ENCODE measurements around the gene USP25. TPM values are rescaled to one million over a fixed set of nuclear protein-coding genes. Genes with fewer than 3 reads are reported as not detected.

USP25 gene
- total RNA-seq, 1 donor from 2014 or later, result 36.6 TPM

GRCh38 chr21:15823486-15824150, 93.8 kb downstream of the USP25 start:
- no peak for DNase-seq (ENCODE audit: low read depth)
- Histone ChIP-seq H3K27me3 (ENCODE audit: control insufficient read depth, insufficient read depth, low read length) (no peaks in the 10 kb centered on the region), H3K4me3 (ENCODE audit: low read depth, low read length) (no peak overlapping the region), H3K36me3 (ENCODE audit: control insufficient read depth, insufficient read depth, low read length) (peaks cover 1% of the 10 kb centered on the region)
- no peak for TF ChIP-seq CTCF (IDR thresholded peaks at IDR 0.05; ENCODE audit: insufficient read depth, low read length, poor library complexity, severe bottlenecking)

- Histone ChIP-seq H3K36me3 (ENCODE audit: control insufficient read depth, insufficient read depth, low read length) (peaks cover 1% of the 10 kb centered on the region), H3K4me3 (ENCODE audit: low read depth, low read length) (no peak overlapping the region), H3K27me3 (ENCODE audit: control insufficient read depth, insufficient read depth, low read length) (no peaks in the 10 kb centered on the region)
- TF ChIP-seq CTCF (IDR thresholded peaks at IDR 0.05; ENCODE audit: insufficient read depth, low read length, poor library complexity, severe bottlenecking), result no peak
- DNase-seq (ENCODE audit: low read depth), result no peak
Measured at GRCh38 chr21:15825700-15826099, 95.9 kb downstream of the USP25 start.

- peak; percentile 67 for TF ChIP-seq CTCF (IDR thresholded peaks at IDR 0.05; ENCODE audit: insufficient read depth, low read length, poor library complexity, severe bottlenecking)
- H3K27me3 ChIP-seq (ENCODE audit: control insufficient read depth, insufficient read depth, low read length), result no peaks in the 10 kb centered on the region
- no peak for DNase-seq (ENCODE audit: low read depth)
- H3K4me3 ChIP-seq (ENCODE audit: low read depth, low read length), result no peak overlapping the region
- H3K36me3 ChIP-seq (ENCODE audit: control insufficient read depth, insufficient read depth, low read length), result peaks cover 1% of the 10 kb centered on the region
Measured at GRCh38 chr21:15826147-15826780, 96.5 kb downstream of the USP25 start.

- no peaks in the 10 kb centered on the region for H3K27me3 ChIP-seq (ENCODE audit: control insufficient read depth, insufficient read depth, low read length)
- peaks cover 1% of the 10 kb centered on the region for H3K36me3 ChIP-seq (ENCODE audit: control insufficient read depth, insufficient read depth, low read length)
- H3K4me3 ChIP-seq (ENCODE audit: low read depth, low read length), result no peak overlapping the region
- TF ChIP-seq CTCF (IDR thresholded peaks at IDR 0.05; ENCODE audit: insufficient read depth, low read length, poor library complexity, severe bottlenecking), result no peak
- DNase-seq (ENCODE audit: low read depth), result no peak
Measured at GRCh38 chr21:15826908-15827601, 97.3 kb downstream of the USP25 start.

- no peak for TF ChIP-seq CTCF (IDR thresholded peaks at IDR 0.05; ENCODE audit: insufficient read depth, low read length, poor library complexity, severe bottlenecking)
- Histone ChIP-seq H3K4me3 (ENCODE audit: low read depth, low read length) (no peak overlapping the region), H3K36me3 (ENCODE audit: control insufficient read depth, insufficient read depth, low read length) (peaks cover 1% of the 10 kb centered on the region), H3K27me3 (ENCODE audit: control insufficient read depth, insufficient read depth, low read length) (no peaks in the 10 kb centered on the region)
- DNase-seq (ENCODE audit: low read depth), result no peak
Measured at GRCh38 chr21:15831497-15831896, 101.7 kb downstream of the USP25 start.
